ENCODE data around the gene NPDC1.

GRCh38 chr9:137089232-137089947, 43.4 kb upstream of the NPDC1 start:
- TF ChIP-seq, protein P1, sequence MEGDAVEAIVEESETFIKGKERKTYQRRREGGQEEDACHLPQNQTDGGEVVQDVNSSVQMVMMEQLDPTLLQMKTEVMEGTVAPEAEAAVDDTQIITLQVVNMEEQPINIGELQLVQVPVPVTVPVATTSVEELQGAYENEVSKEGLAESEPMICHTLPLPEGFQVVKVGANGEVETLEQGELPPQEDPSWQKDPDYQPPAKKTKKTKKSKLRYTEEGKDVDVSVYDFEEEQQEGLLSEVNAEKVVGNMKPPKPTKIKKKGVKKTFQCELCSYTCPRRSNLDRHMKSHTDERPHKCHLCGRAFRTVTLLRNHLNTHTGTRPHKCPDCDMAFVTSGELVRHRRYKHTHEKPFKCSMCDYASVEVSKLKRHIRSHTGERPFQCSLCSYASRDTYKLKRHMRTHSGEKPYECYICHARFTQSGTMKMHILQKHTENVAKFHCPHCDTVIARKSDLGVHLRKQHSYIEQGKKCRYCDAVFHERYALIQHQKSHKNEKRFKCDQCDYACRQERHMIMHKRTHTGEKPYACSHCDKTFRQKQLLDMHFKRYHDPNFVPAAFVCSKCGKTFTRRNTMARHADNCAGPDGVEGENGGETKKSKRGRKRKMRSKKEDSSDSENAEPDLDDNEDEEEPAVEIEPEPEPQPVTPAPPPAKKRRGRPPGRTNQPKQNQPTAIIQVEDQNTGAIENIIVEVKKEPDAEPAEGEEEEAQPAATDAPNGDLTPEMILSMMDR (IDR thresholded peaks at IDR 0.05), result no peak
- TF ChIP-seq POLR2A (IDR thresholded peaks at IDR 0.05; ENCODE audit: low read depth), result no peak
- no peak for TF ChIP-seq POLR2AphosphoS5 (IDR thresholded peaks at IDR 0.05)
